PFSK-1 (cell line): ENCODE measurements around the gene ISG20.

Experiments
- FOXP2 ChIP-seq: optimal IDR thresholded peaks from 2 replicates; pipeline ENCODE3; 2011; ENCODE audit warnings: borderline replicate concordance, control low read depth, inconsistent platforms; ENCODE audit not compliant: insufficient read depth; ENCODE audit errors: extremely low read length, extremely low read depth
- POLR2AphosphoS5 ChIP-seq: IDR thresholded peaks from 2 replicates; pipeline ENCODE4 v1.6.1; 2012; ENCODE audit warnings: low read depth, mild to moderate bottlenecking, control low read depth, low read length, moderate library complexity
- REST ChIP-seq, 2 experiments: IDR thresholded peaks; 2 replicates each; pipeline versions ENCODE4 v1.6.1 to v1.8.0; 2011 to 2012; ENCODE audit warnings: low read depth in 2 of 2, low read length in 2 of 2, control low read depth in 1 of 2, inconsistent platforms in 1 of 2, mild to moderate bottlenecking in 1 of 2, moderate library complexity in 1 of 2; ENCODE audit not compliant: insufficient read depth in 1 of 2
- SIN3A ChIP-seq: IDR thresholded peaks from 2 replicates; pipeline ENCODE4 v1.6.1; 2012; ENCODE audit warnings: mild to moderate bottlenecking, low read length, moderate library complexity, borderline replicate concordance; ENCODE audit not compliant: insufficient read depth
- TAF1 ChIP-seq: IDR thresholded peaks from 2 replicates; pipeline ENCODE4 v1.6.1; 2012; ENCODE audit warnings: low read length, control low read depth, borderline replicate concordance; ENCODE audit not compliant: insufficient read depth

The ISG20 gene

DNA sequence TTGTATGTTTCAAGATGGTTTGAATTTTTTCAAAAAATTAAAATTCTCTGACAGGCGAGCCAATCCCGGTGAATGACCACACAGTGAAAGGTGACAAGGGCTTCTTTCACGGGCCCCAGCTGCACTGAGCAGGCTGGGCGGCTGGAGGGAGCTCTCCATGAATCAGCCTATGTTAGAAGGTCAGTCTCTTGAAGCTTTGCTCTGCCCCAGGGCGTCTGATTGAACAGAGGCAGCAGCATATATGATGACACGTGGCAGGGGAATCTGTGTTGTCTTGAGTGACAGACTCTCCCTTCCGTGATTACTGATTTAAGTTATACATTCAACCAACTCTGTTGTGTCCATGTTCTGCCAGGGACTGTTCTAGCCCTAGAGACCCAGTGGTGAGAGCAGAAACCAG lies 51.5 kb downstream of the ISG20 start:
- no peak for TF ChIP-seq TAF1
- no peak for TF ChIP-seq POLR2AphosphoS5
- TF ChIP-seq SIN3A: no peak
- no peak for TF ChIP-seq FOXP2
- no peak for TF ChIP-seq REST (IDR thresholded peaks at IDR 0.05; ENCODE audit: insufficient read depth in 1 of 2, low read depth in 2 of 2, low read length in 2 of 2)

DNA sequence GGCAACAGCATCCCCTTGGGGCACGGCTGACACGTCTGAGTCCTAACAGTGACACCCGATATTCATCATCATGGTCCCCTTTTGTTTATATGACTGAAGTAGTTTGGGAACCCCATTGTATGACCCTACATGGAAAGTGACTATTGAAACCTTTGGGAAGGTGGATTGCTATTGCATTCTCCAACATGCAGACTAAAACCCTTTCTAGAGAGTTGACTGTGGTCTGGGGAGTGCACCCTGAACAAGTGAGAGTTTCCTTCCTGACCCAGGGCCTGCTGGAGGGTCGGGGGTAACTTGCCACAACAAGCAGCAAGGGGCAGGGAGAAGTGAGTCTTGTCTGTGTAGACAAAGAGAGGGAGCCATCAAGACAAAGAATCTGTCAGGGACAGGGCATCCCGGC lies 54.4 kb downstream of the ISG20 start:
- no peak for TF ChIP-seq SIN3A
- no peak for TF ChIP-seq POLR2AphosphoS5
- TF ChIP-seq REST (IDR thresholded peaks at IDR 0.05; ENCODE audit: insufficient read depth in 1 of 2, low read depth in 2 of 2, low read length in 2 of 2): no peak
- TF ChIP-seq TAF1: no peak
- no peak for TF ChIP-seq FOXP2

GRCh38 chr15:88695101-88695500 lies 56.3 kb downstream of the ISG20 start:
- TF ChIP-seq POLR2AphosphoS5: no peak
- no peak for TF ChIP-seq REST (IDR thresholded peaks at IDR 0.05; ENCODE audit: insufficient read depth in 1 of 2, low read depth in 2 of 2, low read length in 2 of 2)
- TF ChIP-seq SIN3A: no peak
- TF ChIP-seq FOXP2: no peak
- no peak for TF ChIP-seq TAF1

DNA sequence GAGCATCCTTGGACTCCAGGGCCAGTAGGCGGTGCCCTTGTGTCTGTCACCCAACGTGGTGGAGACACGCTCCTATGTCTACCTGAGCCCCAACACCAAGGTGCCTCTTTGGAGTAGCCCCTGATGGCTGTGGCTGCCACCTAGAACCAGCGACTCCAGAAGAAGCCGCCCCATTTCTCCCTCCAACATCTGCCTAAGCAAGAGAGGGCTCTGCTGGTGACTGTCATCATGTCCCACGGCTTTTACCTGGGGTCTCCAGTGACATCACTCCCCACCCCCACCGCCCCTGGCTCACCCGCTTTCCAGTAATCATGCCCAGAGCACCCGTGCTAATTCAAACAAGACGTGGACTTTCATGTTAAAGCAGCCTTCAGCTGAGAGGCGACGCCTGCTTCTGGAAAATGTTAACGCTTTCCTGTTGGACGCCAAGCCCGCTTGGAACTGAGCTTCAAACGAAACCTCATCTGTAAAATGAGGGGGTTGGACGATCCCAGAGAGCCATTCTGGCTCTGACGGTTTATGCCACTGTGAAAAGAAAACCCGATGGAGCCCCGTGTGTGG lies 57.0 kb downstream of the ISG20 start:
- TF ChIP-seq REST (IDR thresholded peaks at IDR 0.05; ENCODE audit: insufficient read depth in 1 of 2, low read depth in 2 of 2, low read length in 2 of 2) (no peak), TAF1 (no peak), FOXP2 (no peak), POLR2AphosphoS5 (no peak), SIN3A (no peak)

- TF ChIP-seq SIN3A: no peak
- TF ChIP-seq FOXP2: no peak
- TF ChIP-seq TAF1: no peak
- no peak for TF ChIP-seq POLR2AphosphoS5
- no peak for TF ChIP-seq REST (IDR thresholded peaks at IDR 0.05; ENCODE audit: insufficient read depth in 1 of 2, low read depth in 2 of 2, low read length in 2 of 2)
Observed at GRCh38 chr15:88696254-88696653, 57.4 kb downstream of the ISG20 start.
